Stimulated activated effector memory CD8-positive, alpha-beta T cell treated with anti-CD3 and anti-CD28 coated beads, Interleukin-12 subunit alpha, Interleukin-12 subunit beta, amount 100 ng/mL, for 72 hours (primary cell): Measurements from ENCODE around the gene RPUSD2.

Experiments
- ATAC-seq: fragments of 150-1000 bp; cut with Tn5 transposase; 2 replicates; pipeline ENCODE4 v1.10.0; 2021
- DNase-seq, 2 donors: peaks; one replicate each; pipeline ENCODE4 v3.0.0; 2021 to 2022; ENCODE audit warnings: low spot score in 2 of 2
- H3K27ac Mint-ChIP-seq: one replicate; pipeline ENCODE4 v1.8.0; 2022; ENCODE audit warnings: mild to moderate bottlenecking, mixed read lengths
- H3K36me3 Mint-ChIP-seq: one replicate; pipeline ENCODE4 v1.8.0; 2022; ENCODE audit warnings: mild to moderate bottlenecking, mixed read lengths
- H3K4me1 Mint-ChIP-seq: one replicate; pipeline ENCODE4 v1.8.0; 2022; ENCODE audit warnings: mixed read lengths
- H3K4me3 Mint-ChIP-seq: one replicate; pipeline ENCODE4 v1.8.0; 2022; ENCODE audit warnings: mild to moderate bottlenecking, mixed read lengths
- H3K9me3 Mint-ChIP-seq: one replicate; pipeline ENCODE4 v1.8.0; 2022; ENCODE audit warnings: mixed read lengths

The RPUSD2 gene

GRCh38 chr15:40569129-40569953 lies at the start of gene RPUSD2:
Gene RPUSD2, plus strand, starts transcription at chr15:40569299. Its CDS starts 39 bp downstream, at chr15:40569338.
- Mint-ChIP-seq H3K4me3 (peak within 1 kb of the TSS; percentile 92), H3K4me1 (peaks cover 30% of the 10 kb centered on the region)

GRCh38 chr15:40523611-40524010 lies 45.5 kb upstream of the RPUSD2 start:
- Mint-ChIP-seq H3K27ac (no peak overlapping the region), H3K9me3 (no peaks in the 10 kb centered on the region), H3K36me3 (no peaks in the 10 kb centered on the region), H3K4me1 (peaks cover 4% of the 10 kb centered on the region), H3K4me3 (no peak overlapping the region)
- DNase-seq = no peak
- no peak for ATAC-seq

More at GRCh38 chr15:40569129-40569953, at the start of gene RPUSD2:
- ATAC-seq = peak; percentile 82
- Mint-ChIP-seq H3K9me3 (no peaks in the 10 kb centered on the region), H3K36me3 (peaks cover 38% of the 10 kb centered on the region), H3K27ac (peak within 1 kb of the TSS; percentile 95)
- peak; percentile 90 to 96 for DNase-seq

GRCh38 chr15:40525855-40526254 lies 43.2 kb upstream of the RPUSD2 start:
- H3K9me3 Mint-ChIP-seq = no peaks in the 10 kb centered on the region
- DNase-seq (no peak), ATAC-seq (no peak)
- no peaks in the 10 kb centered on the region for H3K36me3 Mint-ChIP-seq
- H3K4me1 Mint-ChIP-seq = no peaks in the 10 kb centered on the region
- H3K4me3 Mint-ChIP-seq = no peak overlapping the region
- H3K27ac Mint-ChIP-seq = no peak overlapping the region

- Mint-ChIP-seq H3K4me3 (no peak overlapping the region), H3K27ac (no peak overlapping the region), H3K4me1 (no peaks in the 10 kb centered on the region), H3K36me3 (no peaks in the 10 kb centered on the region), H3K9me3 (no peaks in the 10 kb centered on the region)
- ATAC-seq (no peak), DNase-seq (no peak)
These were observed 40.3 kb upstream of the RPUSD2 start for GRCh38 chr15:40528801-40529200.

GRCh38 chr15:40533763-40534364 lies 35.2 kb upstream of the RPUSD2 start:
- peaks cover 7% of the 10 kb centered on the region for H3K36me3 Mint-ChIP-seq
- no peak for DNase-seq
- peaks cover 6% of the 10 kb centered on the region for H3K4me1 Mint-ChIP-seq
- no peak for ATAC-seq
- no peak overlapping the region for H3K4me3 Mint-ChIP-seq
- H3K27ac Mint-ChIP-seq = no peak overlapping the region
- no peaks in the 10 kb centered on the region for H3K9me3 Mint-ChIP-seq

- Mint-ChIP-seq H3K27ac (no peak overlapping the region), H3K36me3 (peaks cover 7% of the 10 kb centered on the region), H3K9me3 (no peaks in the 10 kb centered on the region), H3K4me1 (peaks cover 6% of the 10 kb centered on the region), H3K4me3 (no peak overlapping the region)
- DNase-seq (no peak), ATAC-seq (no peak)
These were observed 34.7 kb upstream of the RPUSD2 start for GRCh38 chr15:40534371-40534770.

GRCh38 chr15:40536501-40536900 lies 32.6 kb upstream of the RPUSD2 start:
- ATAC-seq (no peak), DNase-seq (no peak)
- Mint-ChIP-seq H3K4me3 (no peak overlapping the region), H3K36me3 (peaks cover 13% of the 10 kb centered on the region), H3K9me3 (no peaks in the 10 kb centered on the region), H3K27ac (no peak overlapping the region), H3K4me1 (peaks cover 6% of the 10 kb centered on the region)

- H3K4me1 Mint-ChIP-seq = peaks cover 10% of the 10 kb centered on the region
These were observed 30.1 kb upstream of the RPUSD2 start for GRCh38 chr15:40538976-40539375.

GRCh38 chr15:40543082-40543481 lies 26.0 kb upstream of the RPUSD2 start:
- H3K9me3 Mint-ChIP-seq = no peaks in the 10 kb centered on the region
- peaks cover 7% of the 10 kb centered on the region for H3K4me1 Mint-ChIP-seq
- no peak overlapping the region for H3K27ac Mint-ChIP-seq
- H3K4me3 Mint-ChIP-seq = no peak overlapping the region
- peaks cover 32% of the 10 kb centered on the region for H3K36me3 Mint-ChIP-seq
- DNase-seq (no peak), ATAC-seq (no peak)

More at GRCh38 chr15:40538976-40539375, 30.1 kb upstream of the RPUSD2 start:
- Mint-ChIP-seq H3K27ac (no peak overlapping the region), H3K36me3 (peaks cover 19% of the 10 kb centered on the region), H3K9me3 (no peaks in the 10 kb centered on the region), H3K4me3 (no peak overlapping the region)
- DNase-seq (no peak), ATAC-seq (no peak)

GRCh38 chr15:40543631-40544294 lies 25.3 kb upstream of the RPUSD2 start:
- no peak for ATAC-seq
- DNase-seq = no peak
- Mint-ChIP-seq H3K27ac (no peak overlapping the region), H3K4me3 (no peak overlapping the region), H3K9me3 (no peaks in the 10 kb centered on the region), H3K36me3 (peaks cover 39% of the 10 kb centered on the region), H3K4me1 (peaks cover 7% of the 10 kb centered on the region)

- Mint-ChIP-seq H3K9me3 (no peaks in the 10 kb centered on the region), H3K4me1 (peaks cover 7% of the 10 kb centered on the region), H3K4me3 (no peak overlapping the region), H3K27ac (no peak overlapping the region), H3K36me3 (peaks cover 51% of the 10 kb centered on the region)
- no peak for ATAC-seq
- no peak for DNase-seq
These were observed 23.6 kb upstream of the RPUSD2 start for GRCh38 chr15:40545457-40545856.

GRCh38 chr15:40548610-40549009 lies 20.5 kb upstream of the RPUSD2 start:
- Mint-ChIP-seq H3K4me3 (no peak overlapping the region), H3K9me3 (no peaks in the 10 kb centered on the region), H3K27ac (peak overlapping the region; percentile 0), H3K36me3 (peaks cover 78% of the 10 kb centered on the region), H3K4me1 (peaks cover 6% of the 10 kb centered on the region)
- ATAC-seq = no peak
- no peak for DNase-seq

- Mint-ChIP-seq H3K4me3 (no peak overlapping the region), H3K27ac (no peak overlapping the region), H3K9me3 (no peaks in the 10 kb centered on the region), H3K4me1 (no peaks in the 10 kb centered on the region), H3K36me3 (peaks cover 85% of the 10 kb centered on the region)
- ATAC-seq (no peak), DNase-seq (no peak)
These were observed 19.2 kb upstream of the RPUSD2 start for GRCh38 chr15:40549894-40550293.

GRCh38 chr15:40550341-40551037 lies 18.6 kb upstream of the RPUSD2 start:
- H3K9me3 Mint-ChIP-seq = no peaks in the 10 kb centered on the region
- H3K4me3 Mint-ChIP-seq = no peak overlapping the region
- DNase-seq = no peak
- peaks cover 91% of the 10 kb centered on the region for H3K36me3 Mint-ChIP-seq
- no peak overlapping the region for H3K27ac Mint-ChIP-seq
- ATAC-seq = no peak
- no peaks in the 10 kb centered on the region for H3K4me1 Mint-ChIP-seq

GRCh38 chr15:40554161-40554525 lies 15.0 kb upstream of the RPUSD2 start:
- ATAC-seq (no peak), DNase-seq (no peak)
- Mint-ChIP-seq H3K4me3 (no peak overlapping the region), H3K4me1 (peaks cover 9% of the 10 kb centered on the region), H3K27ac (no peak overlapping the region), H3K9me3 (no peaks in the 10 kb centered on the region), H3K36me3 (peaks cover 99% of the 10 kb centered on the region)
